H1 (cell line): Measurements from ENCODE around the gene CP. TPM values are rescaled to one million over a fixed set of nuclear protein-coding genes. Genes with fewer than 3 reads are reported as not detected.

Experiments
- CTCF ChIA-PET: fragments of 300-600 bp; sonication (Branson Sonifier 250); formaldehyde crosslinking; loops from one replicate; lab custom pipeline; 2021; ENCODE audit not compliant: partially characterized antibody; lab: Charles Lee
- POLR2A ChIA-PET: fragments of 300-600 bp; sonication (Branson Sonifier 250); formaldehyde crosslinking; loops from one replicate; lab custom pipeline; 2021; ENCODE audit warnings: inconsistent platforms; ENCODE audit not compliant: partially characterized antibody; lab: Charles Lee
- DNase-seq, 2 experiments: peaks; one replicate each; pipeline versions ENCODE4 v3.0.0 to v3.0.0-alpha.2; 2010 to 2022; ENCODE audit warnings: low spot score in 2 of 2, low read depth in 1 of 2, mixed read lengths in 1 of 2
- FAIRE-seq: peaks from 2 replicates; lab custom pipeline; 2011; peaks lifted over from hg19 to GRCh38; lab: Jason Lieb, UNC
- H2AFZ ChIP-seq: 2 replicates; pipeline ENCODE4 v1.8.1; 2012; ENCODE audit warnings: low read length, inconsistent platforms
- H2AK5ac ChIP-seq: 2 replicates; pipeline ENCODE4 v1.6.1; 2013; ENCODE audit warnings: low read depth, low read length
- H2BK120ac ChIP-seq: replicated peaks from 2 replicates; pipeline ENCODE3; 2013; ENCODE audit warnings: low read depth, low read length, inconsistent platforms
- H2BK12ac ChIP-seq: 2 replicates; pipeline ENCODE4 v1.6.1; 2013; ENCODE audit warnings: low read depth, low read length
- H2BK15ac ChIP-seq: 2 replicates; pipeline ENCODE4 v1.6.1; 2013; ENCODE audit warnings: low read length
- H2BK20ac ChIP-seq: 2 replicates; pipeline ENCODE4 v1.6.1; 2013; ENCODE audit warnings: low read length
- H2BK5ac ChIP-seq: 2 replicates; pipeline ENCODE4 v1.6.1; 2013; ENCODE audit warnings: low read depth, low read length
- H3K14ac ChIP-seq: 2 replicates; pipeline ENCODE4 v1.6.1; 2013; ENCODE audit warnings: inconsistent platforms; ENCODE audit not compliant: insufficient read length
- H3K18ac ChIP-seq: 2 replicates; pipeline ENCODE4 v1.6.1; 2013; ENCODE audit warnings: low read length; ENCODE audit errors: extremely low read depth
- H3K23ac ChIP-seq: 2 replicates; pipeline ENCODE4 v1.6.1; 2013; ENCODE audit warnings: inconsistent platforms; ENCODE audit not compliant: insufficient read length
- H3K23me2 ChIP-seq: 2 replicates; pipeline ENCODE4 v1.6.1; 2013; ENCODE audit warnings: low read depth, low read length
- H3K27ac ChIP-seq: 2 replicates; pipeline ENCODE4 v1.6.1; 2011; ENCODE audit warnings: low read depth, low read length, inconsistent platforms
- H3K27me3 ChIP-seq, 4 experiments: replicated peaks in 1 of 4; 1 replicate in 1 of 4; 2 replicates in 3 of 4; pipeline versions ENCODE4 v1.6.1 to v1.8.1; 2011 to 2013; ENCODE audit warnings: low read length in 3 of 4, mild to moderate bottlenecking in 3 of 4, inconsistent platforms in 2 of 4, mixed read lengths in 2 of 4, moderate library complexity in 1 of 4; ENCODE audit not compliant: control insufficient read depth in 3 of 4, insufficient read depth in 3 of 4; ENCODE audit errors: extremely low read depth in 1 of 4
- H3K36me3 ChIP-seq, 4 experiments: 2 replicates each; pipeline versions ENCODE4 v1.6.1 to v1.8.1; 2011 to 2013; ENCODE audit warnings: mild to moderate bottlenecking in 4 of 4, low read length in 3 of 4, moderate library complexity in 2 of 4, control low read depth in 1 of 4, inconsistent platforms in 1 of 4; ENCODE audit not compliant: insufficient read depth in 4 of 4, control insufficient read depth in 2 of 4
- H3K4ac ChIP-seq: replicated peaks from 2 replicates; pipeline ENCODE3; 2013; ENCODE audit warnings: low read length, low read depth, mixed read lengths, inconsistent platforms; ENCODE audit not compliant: insufficient read length
- H3K4me1 ChIP-seq, 4 experiments: replicated peaks in 1 of 4; 1 replicate in 1 of 4; 2 replicates in 3 of 4; pipeline versions ENCODE4 v1.6.1 to v1.8.1; 2011 to 2013; ENCODE audit warnings: low read length in 3 of 4, inconsistent platforms in 2 of 4, mixed read lengths in 1 of 4; ENCODE audit not compliant: insufficient read depth in 4 of 4, control insufficient read depth in 3 of 4
- H3K4me2 ChIP-seq, 2 experiments: 2 replicates each; pipeline versions ENCODE4 v1.6.1 to v1.8.1; 2011 to 2013; ENCODE audit warnings: low read depth in 2 of 2, low read length in 2 of 2, control low read depth in 1 of 2, inconsistent platforms in 1 of 2, mild to moderate bottlenecking in 1 of 2; ENCODE audit not compliant: insufficient read depth in 1 of 2
- H3K4me3 ChIP-seq, 4 experiments: fragments of 200-600, 300-600 bp in 1 of 4; sonication (generic), shearing (Covaris generic), sonication (Bioruptor Twin) in 1 of 4; 2 replicates each; pipeline versions ENCODE4 v1.5.1 to v1.8.1; 2011 to 2016; ENCODE audit warnings: low read length in 4 of 4, low read depth in 3 of 4, control low read depth in 2 of 4, inconsistent platforms in 2 of 4, mild to moderate bottlenecking in 2 of 4, mixed read lengths in 1 of 4, moderate library complexity in 1 of 4; ENCODE audit not compliant: insufficient read depth in 2 of 4; ENCODE audit errors: extremely low read depth in 1 of 4
- H3K56ac ChIP-seq: replicated peaks from 2 replicates; pipeline ENCODE3; 2013; ENCODE audit warnings: low read depth, mild to moderate bottlenecking, mixed read lengths, low read length, inconsistent platforms; ENCODE audit not compliant: insufficient read length
- H3K79me1 ChIP-seq: 2 replicates; pipeline ENCODE4 v1.6.1; 2013; ENCODE audit warnings: low read depth, low read length, control low read depth
- H3K79me2 ChIP-seq, 2 experiments: 2 replicates each; pipeline versions ENCODE4 v1.6.1 to v1.8.1; 2012 to 2013; ENCODE audit warnings: low read length in 2 of 2, mild to moderate bottlenecking in 2 of 2, inconsistent platforms in 1 of 2; ENCODE audit not compliant: insufficient read depth in 2 of 2, control insufficient read depth in 1 of 2
- H3K9ac ChIP-seq, 4 experiments: replicated peaks in 1 of 4; 1 replicate in 1 of 4; 2 replicates in 3 of 4; pipeline versions ENCODE4 v1.6.1 to v1.8.1; 2011 to 2013; ENCODE audit warnings: low read depth in 3 of 4, low read length in 3 of 4, control low read depth in 2 of 4, mild to moderate bottlenecking in 2 of 4, moderate library complexity in 2 of 4, inconsistent platforms in 1 of 4; ENCODE audit errors: extremely low read depth in 1 of 4
- H3K9me3 ChIP-seq, 2 experiments: 2 replicates each; pipeline versions ENCODE4 v1.6.1 to v1.8.1; 2012 to 2013; ENCODE audit warnings: mild to moderate bottlenecking in 2 of 2, moderate library complexity in 2 of 2, control low read depth in 1 of 2, inconsistent platforms in 1 of 2, low read depth in 1 of 2, low read length in 1 of 2, mixed read lengths in 1 of 2; ENCODE audit not compliant: insufficient read depth in 2 of 2
- H4K20me1 ChIP-seq, 2 experiments: replicated peaks in 1 of 2; 2 replicates each; pipeline versions ENCODE3 to v1.8.1; 2011 to 2013; ENCODE audit warnings: inconsistent platforms in 2 of 2, low read length in 2 of 2, mild to moderate bottlenecking in 1 of 2; ENCODE audit not compliant: insufficient read depth in 2 of 2, control insufficient read depth in 1 of 2
- H4K5ac ChIP-seq: 2 replicates; pipeline ENCODE4 v1.6.1; 2013; ENCODE audit warnings: low read length, low read depth, mixed read lengths, inconsistent platforms; ENCODE audit not compliant: insufficient read length
- H4K8ac ChIP-seq: 2 replicates; pipeline ENCODE4 v1.8.0; 2013; ENCODE audit warnings: mild to moderate bottlenecking, moderate library complexity, low read length, inconsistent platforms; ENCODE audit not compliant: insufficient read depth; ENCODE audit errors: extremely low read depth
- H4K91ac ChIP-seq: replicated peaks from 2 replicates; pipeline ENCODE3; 2013; ENCODE audit warnings: low read length, mixed read lengths, inconsistent platforms; ENCODE audit not compliant: insufficient read length
- EZH2 ChIP-seq: fragments of 200-600 bp; sonication (generic); IDR thresholded peaks from 2 replicates; pipeline ENCODE4 v1.7.1; 2012; ENCODE audit warnings: low read depth, mild to moderate bottlenecking, moderate library complexity, low read length, inconsistent platforms; ENCODE audit not compliant: severe bottlenecking
- GTF2F1 ChIP-seq: IDR thresholded peaks from 2 replicates; pipeline ENCODE4 v1.6.1; 2012; ENCODE audit warnings: low read depth, low read length, improper control_type of control experiment, borderline replicate concordance
- KDM1A ChIP-seq: fragments of 200-600, 300-600 bp; sonication (generic); IDR thresholded peaks from 2 replicates; pipeline ENCODE4 v1.7.1; 2016; ENCODE audit warnings: mild to moderate bottlenecking, low read length, borderline replicate concordance
- MAFK ChIP-seq: IDR thresholded peaks from 2 replicates; pipeline ENCODE4 v1.6.1; 2012; ENCODE audit warnings: low read depth, mild to moderate bottlenecking, improper control_type of control experiment, low read length
- NRF1 ChIP-seq: IDR thresholded peaks from 2 replicates; pipeline ENCODE4 v1.6.1; 2011; ENCODE audit warnings: mild to moderate bottlenecking, low read depth, low read length, improper control_type of control experiment
- POLR2A ChIP-seq, 2 experiments: IDR thresholded peaks; 1 replicate in 1 of 2; 2 replicates in 1 of 2; pipeline ENCODE4 v1.6.1; 2011; ENCODE audit warnings: low read depth in 2 of 2, low read length in 2 of 2, mild to moderate bottlenecking in 2 of 2; ENCODE audit errors: control extremely low read depth in 1 of 2
- RBBP5 ChIP-seq: IDR thresholded peaks from 2 replicates; pipeline ENCODE4 v1.7.1; 2012; ENCODE audit warnings: low read depth, mild to moderate bottlenecking, inconsistent platforms, low read length, moderate library complexity, borderline replicate concordance
- RNF2 ChIP-seq: fragments of 200-900, 300-1000 bp; sonication (generic); IDR thresholded peaks from 2 replicates; pipeline ENCODE4 v1.7.1; 2016; ENCODE audit warnings: borderline replicate concordance, low read depth, mild to moderate bottlenecking, antibody characterized with exemption, low read length; ENCODE audit not compliant: poor library complexity, severe bottlenecking; ENCODE audit errors: missing control alignments
- SIX5 ChIP-seq: IDR thresholded peaks from 2 replicates; pipeline ENCODE4 v1.6.1; 2011; ENCODE audit warnings: mild to moderate bottlenecking, low read depth, low read length
- TAF7 ChIP-seq: optimal IDR thresholded peaks from 2 replicates; pipeline ENCODE3; 2011; ENCODE audit warnings: low read depth, mild to moderate bottlenecking, inconsistent platforms, low read length, moderate library complexity, borderline replicate concordance
- ZNF274 ChIP-seq: IDR thresholded peaks from 2 replicates; pipeline ENCODE4 v1.7.0; 2012; ENCODE audit warnings: low read length, borderline replicate concordance; ENCODE audit errors: extremely low read depth
- WGBS, 2 experiments: shearing (Covaris generic) in 1 of 2; methylation state at CpG; one replicate each; pipeline versions ENCODE4 v1.1.6 to v1.1.7; 2013 to 2015; ENCODE audit warnings: low lambda C conversion rate in 2 of 2, mixed read lengths in 2 of 2, inconsistent platforms in 1 of 2, low coverage in 1 of 2, missing lambda C conversion rate in 1 of 2; ENCODE audit not compliant: insufficient replicate concordance in 2 of 2, insufficient coverage in 1 of 2, insufficient read length in 1 of 2; ENCODE audit errors: extremely low coverage in 1 of 2, missing lambda C conversion rate in 1 of 2; 5-methylcytosine and 5-hydroxymethylcytosine counted together
- polyA plus RNA-seq, 7 experiments: library from polyadenylated mRNA; depleted of rRNA in 3 of 7; stranded (reverse) in 5 of 7; unstranded in 2 of 7; fragments of >200 nt in 5 of 7; fragments of 200-250 nt in 2 of 7; gene quantifications; 1 replicate in 5 of 7; 2 replicates in 1 of 7; 4 replicates in 1 of 7; pipeline versions ENCODE4 v1.2.1 to v1.2.3, GENCODE V29; 2011 to 2013; ENCODE audit warnings: missing spikeins in 2 of 7, mixed read lengths in 2 of 7
- total RNA-seq: library from RNA; stranded (reverse); fragmentation: NEBNext Ultra II Directional; extraction: Animal tissue kit (Norgen Biotek cat#: 25700); gene quantifications from 2 replicates; pipeline ENCODE4 v1.2.1, GENCODE V29; 2021
- TF ChIP-seq, protein P1 (sequence below): IDR thresholded peaks from 2 replicates; pipeline ENCODE4 v1.6.1; 2011; ENCODE audit warnings: low read depth, mild to moderate bottlenecking, low read length; ENCODE audit not compliant: insufficient read depth

Gene CP
- total and polyA plus RNA-seq, 2 of the 8 experiments (the other 6 are each of a cell fraction or from before 2014, with no cell fraction given), result 0.32 to 2.6 TPM

DNA sequence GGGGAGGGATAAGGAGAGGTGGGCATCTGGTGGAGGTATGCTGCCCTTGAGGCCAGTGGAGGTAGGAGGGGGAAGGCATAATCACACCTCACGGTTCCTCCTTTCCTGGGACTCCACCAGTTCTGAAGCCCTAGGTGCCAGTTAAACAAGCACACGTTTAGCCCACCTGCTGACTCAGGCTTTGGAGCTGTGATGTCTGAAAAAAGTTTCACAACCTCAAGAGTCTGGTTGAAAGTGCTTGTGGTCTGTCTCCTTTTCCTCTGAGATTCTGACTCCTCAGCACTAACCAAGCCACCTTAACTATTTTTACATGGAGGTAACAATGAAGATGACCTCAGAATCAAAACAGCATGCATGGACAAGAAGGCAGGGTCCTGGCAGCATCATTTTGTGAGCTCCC lies 69.2 kb downstream of the CP start:
- Histone ChIP-seq H3K27ac (peak overlapping the region; percentile 24; the same call in 1 of the 2 replicates), H3K36me3 (peaks cover 1 to 81% (median 19%) of the 10 kb centered on the region in 4 experiments; a peak in 7 of 8 replicates), H3K27me3 (no peaks in the 10 kb centered on the region), H4K91ac (no peak overlapping the region), H3K18ac (0 out of 2 replicates have a peak overlapping the region, but pooled peaks have one; percentile 29), H2AFZ (no peak overlapping the region), H3K4me2 (no peak overlapping the region), H3K14ac (no peak overlapping the region), H3K79me2 (no peaks in the 10 kb centered on the region), H4K8ac (no peak overlapping the region), H2BK5ac (0 out of 2 replicates have a peak overlapping the region, but pooled peaks have one; percentile 41), H4K20me1 (no peaks in the 10 kb centered on the region), H3K9ac (no peak overlapping the region), H3K4me1 (no peaks in the 10 kb centered on the region; a peak in 1 of 7 replicates), H2BK12ac (no peak overlapping the region), H2BK15ac (0 out of 2 replicates have a peak overlapping the region, but pooled peaks have one; percentile 6), H4K5ac (no peak overlapping the region), H3K4me3 (no peak overlapping the region), H3K79me1 (no peaks in the 10 kb centered on the region), H3K9me3 (no peaks in the 10 kb centered on the region), H2AK5ac (no peak overlapping the region), H2BK20ac (0 out of 2 replicates have a peak overlapping the region, but pooled peaks have one; percentile 55), H3K56ac (no peak overlapping the region), H3K4ac (no peak overlapping the region), H2BK120ac (no peak overlapping the region), H3K23ac (no peak overlapping the region), H3K23me2 (no peaks in the 10 kb centered on the region; the same call in 1 of the 2 replicates)
- WGBS, 2 experiments, result 82% methylated on average over 2 of the region's 2 CpGs; no CpG with 5 or more reads in 1 of the 2 experiments
- TF ChIP-seq TAF7, result no peak
- TF ChIP-seq EZH2, result no peak
- no peak for TF ChIP-seq KDM1A
- TF ChIP-seq RNF2, result no peak
- TF ChIP-seq RBBP5, result no peak
- TF ChIP-seq GTF2F1, result no peak
- TF ChIP-seq POLR2A (IDR thresholded peaks at IDR 0.05; ENCODE audit: control extremely low read depth in 1 of 2, low read depth in 2 of 2, low read length in 2 of 2), result no peak
- TF ChIP-seq MAFK, result no peak
- no peak for TF ChIP-seq SIX5
- TF ChIP-seq, protein P1, sequence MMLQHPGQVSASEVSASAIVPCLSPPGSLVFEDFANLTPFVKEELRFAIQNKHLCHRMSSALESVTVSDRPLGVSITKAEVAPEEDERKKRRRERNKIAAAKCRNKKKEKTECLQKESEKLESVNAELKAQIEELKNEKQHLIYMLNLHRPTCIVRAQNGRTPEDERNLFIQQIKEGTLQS, result no peak
- TF ChIP-seq NRF1, result no peak
- TF ChIP-seq ZNF274, result no peak
- FAIRE-seq (no peak), DNase-seq (no peak)
- CTCF ChIA-PET, result interaction anchor here (1.5 kb wide), 1 partner anchor 195 kb away, joined by 3 read pairs; no protein-coding TSS in a partner anchor
- POLR2A ChIA-PET, result no interaction called here
